ENCODE results near the gene ALG2. TPM values are rescaled to one million over a fixed set of nuclear protein-coding genes. Genes with fewer than 3 reads are reported as not detected.

ALG2 gene
- total RNA-seq, 1 donor from 2014 or later: 25.0 TPM

DNA sequence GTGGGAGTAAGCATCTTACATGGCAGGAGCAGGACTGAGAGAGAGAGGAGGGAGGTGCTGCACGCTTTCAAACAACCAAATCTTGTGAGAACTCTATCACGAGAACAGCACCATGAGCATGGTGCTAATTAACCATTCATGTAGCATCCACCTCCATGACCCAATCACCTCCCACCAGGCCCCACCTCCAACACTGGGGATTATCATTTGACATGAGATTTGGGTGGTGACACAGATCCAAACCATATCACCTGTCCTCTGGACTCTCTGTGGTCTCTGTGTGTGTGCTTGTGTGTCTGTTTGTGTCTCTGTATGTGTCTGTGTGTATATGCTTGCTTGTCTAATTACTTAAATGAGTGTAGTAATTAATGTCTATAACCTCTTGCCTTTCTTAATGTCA, 31.4 kb upstream of the ALG2 start:
- no peaks in the 10 kb centered on the region for H3K27me3 ChIP-seq
- no peaks in the 10 kb centered on the region for H3K4me1 Mint-ChIP-seq

DNA sequence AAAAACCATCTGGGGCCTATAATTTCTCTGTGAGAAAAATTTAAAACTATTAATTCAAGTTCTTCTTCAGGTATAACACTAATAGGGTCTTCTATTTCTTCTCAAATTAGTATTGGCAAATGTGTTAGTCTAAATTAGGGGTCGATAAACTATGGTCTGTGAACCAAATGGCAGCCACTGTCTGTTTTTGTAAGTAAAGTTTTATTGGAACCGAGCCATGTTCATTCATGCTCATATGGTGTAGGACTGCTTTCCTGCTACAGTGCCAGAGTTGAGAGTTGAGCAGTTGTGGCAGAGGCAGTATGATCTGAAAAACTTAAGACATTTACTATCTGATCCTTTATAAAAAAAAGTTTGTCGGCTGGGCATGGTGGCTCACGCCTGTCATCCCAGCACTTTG, 29.4 kb upstream of the ALG2 start:
- no peaks in the 10 kb centered on the region for H3K4me1 Mint-ChIP-seq
- H2AFZ ChIP-seq (replicated peaks): no peak overlapping the region
- H3K27me3 ChIP-seq: no peaks in the 10 kb centered on the region
- no peaks in the 10 kb centered on the region for H3K4me1 ChIP-seq
- no peak for DNase-seq (ENCODE audit: low spot score)
- H3K27ac Mint-ChIP-seq: no peak overlapping the region
- H3K9me3 ChIP-seq (ENCODE audit: low read depth): no peaks in the 10 kb centered on the region
- no peaks in the 10 kb centered on the region for H3F3A ChIP-seq (ENCODE audit: low read depth)
- no peak overlapping the region for H3K27ac ChIP-seq
- no peak for TF ChIP-seq EZH2phosphoT487 (IDR thresholded peaks at IDR 0.05)
- TF ChIP-seq EZH2 (IDR thresholded peaks at IDR 0.05): no peak
- TF ChIP-seq, protein P1, sequence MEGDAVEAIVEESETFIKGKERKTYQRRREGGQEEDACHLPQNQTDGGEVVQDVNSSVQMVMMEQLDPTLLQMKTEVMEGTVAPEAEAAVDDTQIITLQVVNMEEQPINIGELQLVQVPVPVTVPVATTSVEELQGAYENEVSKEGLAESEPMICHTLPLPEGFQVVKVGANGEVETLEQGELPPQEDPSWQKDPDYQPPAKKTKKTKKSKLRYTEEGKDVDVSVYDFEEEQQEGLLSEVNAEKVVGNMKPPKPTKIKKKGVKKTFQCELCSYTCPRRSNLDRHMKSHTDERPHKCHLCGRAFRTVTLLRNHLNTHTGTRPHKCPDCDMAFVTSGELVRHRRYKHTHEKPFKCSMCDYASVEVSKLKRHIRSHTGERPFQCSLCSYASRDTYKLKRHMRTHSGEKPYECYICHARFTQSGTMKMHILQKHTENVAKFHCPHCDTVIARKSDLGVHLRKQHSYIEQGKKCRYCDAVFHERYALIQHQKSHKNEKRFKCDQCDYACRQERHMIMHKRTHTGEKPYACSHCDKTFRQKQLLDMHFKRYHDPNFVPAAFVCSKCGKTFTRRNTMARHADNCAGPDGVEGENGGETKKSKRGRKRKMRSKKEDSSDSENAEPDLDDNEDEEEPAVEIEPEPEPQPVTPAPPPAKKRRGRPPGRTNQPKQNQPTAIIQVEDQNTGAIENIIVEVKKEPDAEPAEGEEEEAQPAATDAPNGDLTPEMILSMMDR (IDR thresholded peaks at IDR 0.05): no peak
- no peaks in the 10 kb centered on the region for H3K36me3 Mint-ChIP-seq
- H3K9me3 Mint-ChIP-seq: no peaks in the 10 kb centered on the region
- H3K4me3 Mint-ChIP-seq: no peak overlapping the region
- H3K9ac ChIP-seq: no peak overlapping the region
- no peaks in the 10 kb centered on the region for H4K20me1 ChIP-seq (ENCODE audit: low read depth)
- H3K36me3 ChIP-seq: no peaks in the 10 kb centered on the region
- H3K79me2 ChIP-seq (ENCODE audit: low read depth): no peaks in the 10 kb centered on the region
- H3K27me3 Mint-ChIP-seq (ENCODE audit: insufficient read depth, low read depth): no peaks in the 10 kb centered on the region
- H3K4me3 ChIP-seq: no peak overlapping the region
- H3K4me2 ChIP-seq: no peak overlapping the region

More for the DNA sequence above, 31.4 kb upstream of the ALG2 start:
- no peak overlapping the region for H3K4me3 ChIP-seq
- no peak overlapping the region for H3K4me2 ChIP-seq
- no peak for TF ChIP-seq EZH2phosphoT487 (IDR thresholded peaks at IDR 0.05)
- TF ChIP-seq, protein P1 (IDR thresholded peaks at IDR 0.05): no peak
- TF ChIP-seq EZH2 (IDR thresholded peaks at IDR 0.05): no peak
- H3K9me3 ChIP-seq (ENCODE audit: low read depth): no peaks in the 10 kb centered on the region
- Mint-ChIP-seq H3K9me3 (no peaks in the 10 kb centered on the region), H3K27ac (peak overlapping the region; percentile 60), H3K4me3 (no peak overlapping the region), H3K36me3 (no peaks in the 10 kb centered on the region), H3K27me3 (ENCODE audit: insufficient read depth, low read depth) (no peaks in the 10 kb centered on the region)
- H2AFZ ChIP-seq (replicated peaks): no peak overlapping the region
- H3K79me2 ChIP-seq (ENCODE audit: low read depth): no peaks in the 10 kb centered on the region
- no peak overlapping the region for H3K27ac ChIP-seq
- no peaks in the 10 kb centered on the region for H3F3A ChIP-seq (ENCODE audit: low read depth)
- no peak overlapping the region for H3K9ac ChIP-seq
- no peaks in the 10 kb centered on the region for H4K20me1 ChIP-seq (ENCODE audit: low read depth)
- no peaks in the 10 kb centered on the region for H3K4me1 ChIP-seq
- H3K36me3 ChIP-seq: no peaks in the 10 kb centered on the region
- DNase-seq (ENCODE audit: low spot score): no peak

DNA sequence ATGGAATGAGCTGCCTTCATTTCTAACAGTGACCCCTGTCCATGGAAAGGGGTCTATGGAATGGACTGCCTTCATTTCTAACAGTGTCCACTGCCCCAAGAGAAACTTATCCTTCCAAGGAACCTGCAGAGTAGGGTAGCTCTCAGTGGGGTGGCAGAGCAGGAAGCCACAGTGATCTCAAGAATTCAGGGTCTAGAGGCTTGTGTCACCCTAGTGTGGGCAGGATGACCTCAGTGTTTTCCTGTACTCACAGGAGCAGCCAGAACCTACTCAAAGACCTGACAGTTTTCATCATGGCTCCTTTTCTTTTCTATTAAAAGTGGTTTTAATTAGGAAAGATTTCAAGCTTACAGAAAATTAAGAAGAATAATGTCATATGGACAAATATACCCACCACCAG, 27.9 kb upstream of the ALG2 start:
- no peaks in the 10 kb centered on the region for H3K9me3 ChIP-seq (ENCODE audit: low read depth)
- no peak for TF ChIP-seq EZH2phosphoT487 (IDR thresholded peaks at IDR 0.05)
- no peak for TF ChIP-seq EZH2 (IDR thresholded peaks at IDR 0.05)
- TF ChIP-seq, protein P1 (IDR thresholded peaks at IDR 0.05): no peak
- no peak overlapping the region for H3K27ac Mint-ChIP-seq
- no peaks in the 10 kb centered on the region for H3K4me1 ChIP-seq
- no peak overlapping the region for H2AFZ ChIP-seq (replicated peaks)
- no peaks in the 10 kb centered on the region for H3K4me1 Mint-ChIP-seq
- H3K4me3 Mint-ChIP-seq: no peak overlapping the region
- H4K20me1 ChIP-seq (ENCODE audit: low read depth): no peaks in the 10 kb centered on the region
- H3K4me3 ChIP-seq: no peak overlapping the region
- H3K27ac ChIP-seq: no peak overlapping the region
- H3K9me3 Mint-ChIP-seq: no peaks in the 10 kb centered on the region
- H3K27me3 ChIP-seq: no peaks in the 10 kb centered on the region
- no peak for DNase-seq (ENCODE audit: low spot score)
- no peaks in the 10 kb centered on the region for H3K36me3 Mint-ChIP-seq
- H3K36me3 ChIP-seq: no peaks in the 10 kb centered on the region
- H3F3A ChIP-seq (ENCODE audit: low read depth): no peaks in the 10 kb centered on the region
- no peak overlapping the region for H3K4me2 ChIP-seq
- H3K27me3 Mint-ChIP-seq (ENCODE audit: insufficient read depth, low read depth): no peaks in the 10 kb centered on the region
- H3K9ac ChIP-seq: no peak overlapping the region
- no peaks in the 10 kb centered on the region for H3K79me2 ChIP-seq (ENCODE audit: low read depth)
